ENCODE results near the gene NHERF1. TPM values are rescaled to one million over a fixed set of nuclear protein-coding genes. Genes with fewer than 3 reads are reported as not detected.

NHERF1 gene
- total and polyA plus RNA-seq, 2 of the 4 experiments (the other 2 are of a cell fraction): 3.8 to 11.8 TPM

GRCh38 chr17:74715144-74715543 lies 33.3 kb upstream of the NHERF1 start:
- Histone ChIP-seq H3K18ac (ENCODE audit: low read depth, low read length) (no peak overlapping the region), H3K9me3 (ENCODE audit: control insufficient read depth, insufficient read depth, low read length) (no peaks in the 10 kb centered on the region), H3K4me2 (ENCODE audit: low read depth, low read length) (no peak overlapping the region), H2BK20ac (ENCODE audit: low read depth, low read length) (no peak overlapping the region), H3K23ac (ENCODE audit: low read depth, low read length) (no peak overlapping the region), H3K27ac (ENCODE audit: insufficient read depth, low read length) (no peak overlapping the region), H3K79me1 (ENCODE audit: low read depth in 1 of 2, low read length in 2 of 2) (no peaks in the 10 kb centered on the region), H3K36me3 (ENCODE audit: control insufficient read depth, insufficient read depth, low read length) (no peaks in the 10 kb centered on the region), H3K56ac (ENCODE audit: extremely low read depth, insufficient read depth, low read length) (no peak overlapping the region), H3K27me3 (ENCODE audit: control insufficient read depth, insufficient read depth, low read length) (peaks cover 3% of the 10 kb centered on the region), H2BK15ac (ENCODE audit: low read depth, low read length) (no peak overlapping the region), H4K5ac (ENCODE audit: low read depth, low read length) (no peak overlapping the region), H3K9ac (ENCODE audit: low read depth, low read length) (no peak overlapping the region), H4K91ac (ENCODE audit: insufficient read depth, low read depth, low read length) (no peak overlapping the region), H2BK5ac (ENCODE audit: low read depth, low read length, poor library complexity, severe bottlenecking) (no peak overlapping the region), H3K14ac (replicated peaks; ENCODE audit: low read depth, low read length) (no peak overlapping the region), H3K4me1 (ENCODE audit: control insufficient read depth, insufficient read depth, low read length) (no peaks in the 10 kb centered on the region), H2AFZ (replicated peaks; ENCODE audit: low read length, poor library complexity) (no peak overlapping the region), H4K20me1 (ENCODE audit: insufficient read depth, low read length) (no peaks in the 10 kb centered on the region), H4K8ac (ENCODE audit: low read depth in 2 of 2, low read length in 2 of 2) (no peak overlapping the region), H3K9me1 (ENCODE audit: insufficient read depth, low read length) (no peaks in the 10 kb centered on the region), H2AK5ac (ENCODE audit: low read depth, low read length) (no peak overlapping the region), H2AK9ac (replicated peaks; ENCODE audit: low read depth, low read length, poor library complexity) (no peak overlapping the region), H3K4me3 (ENCODE audit: insufficient read depth, low read depth, low read length) (no peak overlapping the region), H2BK120ac (ENCODE audit: low read depth, low read length) (no peak overlapping the region), H3K4ac (ENCODE audit: low read depth, low read length) (no peak overlapping the region)
- intact Hi-C loops (cut with micrococcal nuclease): no loop called here
- in situ Hi-C loops (cut with MboI; ENCODE audit: low sequenced_read_pairs): no loop called here
- POLR2A ChIA-PET (ENCODE audit: unreplicated experiment): no interaction called here
- TF ChIP-seq NFE2L2 (IDR thresholded peaks at IDR 0.05; ENCODE audit: low read depth, low read length) (no peak), POLR2A (IDR thresholded peaks at IDR 0.05; ENCODE audit: low read depth, low read length) (no peak), RCOR1 (IDR thresholded peaks at IDR 0.05; ENCODE audit: insufficient replicate concordance, low read length) (no peak), MAFK (IDR thresholded peaks at IDR 0.05; ENCODE audit: low read depth, low read length) (no peak), CHD1 (IDR thresholded peaks at IDR 0.05; ENCODE audit: low read depth, low read length) (no peak), BHLHE40 (IDR thresholded peaks at IDR 0.05; ENCODE audit: low read depth, low read length) (no peak), CEBPB (IDR thresholded peaks at IDR 0.05; ENCODE audit: low read depth, low read length) (no peak), CTCF (conservative IDR thresholded peaks at IDR 0.05; ENCODE audit: low read depth, low read length) (no peak), RAD21 (IDR thresholded peaks at IDR 0.05; ENCODE audit: low read length) (no peak), MAZ (IDR thresholded peaks at IDR 0.05; ENCODE audit: borderline replicate concordance, low read depth, low read length) (no peak), RFX5 (IDR thresholded peaks at IDR 0.05; ENCODE audit: low read depth, low read length) (no peak), ELK1 (IDR thresholded peaks at IDR 0.05; ENCODE audit: borderline replicate concordance, low read depth, low read length) (no peak)
- 0% methylated on average over 1 of the region's 4 CpGs; no CpG with 5 or more reads in 1 of the 2 experiments for WGBS, 2 experiments (ENCODE audit: extremely low coverage in 2 of 2, insufficient read length in 1 of 2)
- ATAC-seq (ENCODE audit: low read depth) (no peak; the same call in none of the 2 replicates), DNase-seq (no peak)
- no TSS peak for BruUV-seq (replicated peaks)
- dilution Hi-C loops (cut with HindIII; ENCODE audit: low sequenced_read_pairs, unreplicated experiment): no loop called here
- CTCF ChIA-PET: no interaction called here
